ENCODE data around the gene LINGO3.

The LINGO3 gene

DNA sequence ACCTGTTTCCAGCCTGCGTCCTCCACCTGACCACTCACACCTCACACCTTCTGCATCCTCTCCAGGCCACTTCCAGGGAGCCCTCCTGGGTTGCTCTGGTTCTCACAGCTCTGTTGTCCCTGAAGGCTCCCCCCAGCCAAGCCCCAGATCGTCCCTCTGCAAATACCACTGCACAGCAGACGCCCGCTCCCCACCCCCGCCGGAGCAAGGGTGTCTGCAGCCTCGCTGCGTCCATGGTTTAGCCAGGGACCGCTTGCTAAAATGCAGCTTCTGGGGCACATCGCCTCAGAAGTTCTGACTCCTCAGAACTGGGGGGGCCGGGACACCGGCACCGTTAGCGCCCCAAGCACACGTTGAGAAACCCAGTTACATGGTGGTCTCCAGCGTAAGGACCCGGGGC, 983 bp downstream of the LINGO3 start:
- TF ChIP-seq ZFX (IDR thresholded peaks at IDR 0.05): no peak
- no peak for TF ChIP-seq CTCF (conservative IDR thresholded peaks at IDR 0.05)
- H3K27ac ChIP-seq: no peak overlapping the region

GRCh38 chr19:2306281-2306806, 1.6 kb downstream of the LINGO3 start:
- no peak overlapping the region for H3K27ac ChIP-seq
- TF ChIP-seq ZFX (IDR thresholded peaks at IDR 0.05) (no peak), CTCF (conservative IDR thresholded peaks at IDR 0.05) (no peak)

- H3K27ac ChIP-seq: no peak overlapping the region
- TF ChIP-seq CTCF (conservative IDR thresholded peaks at IDR 0.05) (no peak), ZFX (IDR thresholded peaks at IDR 0.05) (no peak)
Measured at GRCh38 chr19:2305452-2306280, 2.3 kb downstream of the LINGO3 start.

DNA sequence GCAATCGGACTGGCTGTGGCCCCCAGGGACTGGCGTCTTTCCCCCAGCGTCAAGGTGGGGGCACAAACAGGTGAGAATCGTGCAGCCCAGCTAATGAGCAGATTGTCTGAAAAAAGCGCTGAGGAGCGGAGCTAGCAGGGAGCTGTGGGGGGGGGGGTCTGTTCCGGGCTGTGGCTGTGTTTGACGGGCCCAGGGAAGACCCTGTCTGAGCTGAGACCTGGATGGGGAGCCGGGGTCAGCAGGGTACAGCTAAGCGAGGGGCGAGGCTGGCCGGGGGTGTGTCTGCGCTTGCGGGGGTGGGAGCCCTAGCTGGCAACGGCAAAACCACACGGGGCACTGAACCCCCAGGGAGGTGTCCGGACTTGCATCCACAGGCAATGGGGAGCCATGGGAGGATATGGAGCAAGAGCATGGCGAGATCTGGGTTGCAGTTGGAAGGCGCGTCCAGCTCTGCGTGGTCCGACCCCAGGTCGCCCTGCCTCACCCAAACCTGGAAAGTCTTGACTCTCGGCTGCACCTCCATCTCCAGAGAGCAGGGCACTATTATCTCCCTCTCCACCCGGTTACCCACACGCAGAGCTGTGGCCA, 4.6 kb downstream of the LINGO3 start:
- TF ChIP-seq CTCF (conservative IDR thresholded peaks at IDR 0.05) (no peak), ZFX (IDR thresholded peaks at IDR 0.05) (no peak)
- H3K27ac ChIP-seq: no peak overlapping the region

GRCh38 chr19:2302319-2303210, 5.4 kb downstream of the LINGO3 start:
- H3K27ac ChIP-seq: no peak overlapping the region

GRCh38 chr19:2300533-2300932, 7.4 kb downstream of the LINGO3 start:
- H3K27ac ChIP-seq: no peak overlapping the region
- no peak for TF ChIP-seq CTCF (conservative IDR thresholded peaks at IDR 0.05)
- no peak for TF ChIP-seq ZFX (IDR thresholded peaks at IDR 0.05)

More at GRCh38 chr19:2302319-2303210, 5.4 kb downstream of the LINGO3 start:
- TF ChIP-seq CTCF (conservative IDR thresholded peaks at IDR 0.05) (no peak), ZFX (IDR thresholded peaks at IDR 0.05) (no peak)

Measured in C4-2B (cell line).